GM10266 (cell line): ENCODE measurements around the gene B3GALT4.

Experiments used
- DNase-seq: peaks from one replicate; pipeline ENCODE4 v3.0.0; 2012; ENCODE audit errors: extremely low spot score
- CTCF ChIP-seq: IDR thresholded peaks from 2 replicates; pipeline ENCODE4 v1.5.1; 2012; ENCODE audit warnings: mild to moderate bottlenecking, low read depth; ENCODE audit not compliant: control insufficient read depth, insufficient read depth; ENCODE audit errors: missing control alignments

B3GALT4 gene

GRCh38 chr6:33276864-33277662 is at the start of gene B3GALT4:
TSS of gene B3GALT4 (plus strand) at chr6:33277123. CDS start at chr6:33277420, 297 bp downstream.
- peak; percentile 52 for TF ChIP-seq CTCF
- DNase-seq = peak; percentile 83

- no peak for TF ChIP-seq CTCF
- DNase-seq = no peak
Observed at GRCh38 chr6:33235221-33235634, 41.7 kb upstream of the B3GALT4 start.

- TF ChIP-seq CTCF = no peak
- DNase-seq = no peak
Observed at GRCh38 chr6:33236328-33236727, 40.6 kb upstream of the B3GALT4 start.

GRCh38 chr6:33236852-33237251 is 40.1 kb upstream of the B3GALT4 start:
- no peak for TF ChIP-seq CTCF
- no peak for DNase-seq

GRCh38 chr6:33237741-33238140 is 39.2 kb upstream of the B3GALT4 start:
- no peak for TF ChIP-seq CTCF
- DNase-seq = no peak

- no peak for TF ChIP-seq CTCF
- DNase-seq = no peak
Observed at GRCh38 chr6:33241968-33242367, 35.0 kb upstream of the B3GALT4 start.

GRCh38 chr6:33243476-33243875 is 33.4 kb upstream of the B3GALT4 start:
- TF ChIP-seq CTCF = no peak
- no peak for DNase-seq
